ENCODE measurements around the gene IQCN. TPM values are rescaled to one million over a fixed set of nuclear protein-coding genes. Genes with fewer than 3 reads are reported as not detected.
A peak's percentile ranks its signal among the peaks of the same experiment; 100 is the strongest.

Gene IQCN
- total RNA-seq, 2 experiments from 2014 or later = 18.1 to 18.7 TPM

DNA sequence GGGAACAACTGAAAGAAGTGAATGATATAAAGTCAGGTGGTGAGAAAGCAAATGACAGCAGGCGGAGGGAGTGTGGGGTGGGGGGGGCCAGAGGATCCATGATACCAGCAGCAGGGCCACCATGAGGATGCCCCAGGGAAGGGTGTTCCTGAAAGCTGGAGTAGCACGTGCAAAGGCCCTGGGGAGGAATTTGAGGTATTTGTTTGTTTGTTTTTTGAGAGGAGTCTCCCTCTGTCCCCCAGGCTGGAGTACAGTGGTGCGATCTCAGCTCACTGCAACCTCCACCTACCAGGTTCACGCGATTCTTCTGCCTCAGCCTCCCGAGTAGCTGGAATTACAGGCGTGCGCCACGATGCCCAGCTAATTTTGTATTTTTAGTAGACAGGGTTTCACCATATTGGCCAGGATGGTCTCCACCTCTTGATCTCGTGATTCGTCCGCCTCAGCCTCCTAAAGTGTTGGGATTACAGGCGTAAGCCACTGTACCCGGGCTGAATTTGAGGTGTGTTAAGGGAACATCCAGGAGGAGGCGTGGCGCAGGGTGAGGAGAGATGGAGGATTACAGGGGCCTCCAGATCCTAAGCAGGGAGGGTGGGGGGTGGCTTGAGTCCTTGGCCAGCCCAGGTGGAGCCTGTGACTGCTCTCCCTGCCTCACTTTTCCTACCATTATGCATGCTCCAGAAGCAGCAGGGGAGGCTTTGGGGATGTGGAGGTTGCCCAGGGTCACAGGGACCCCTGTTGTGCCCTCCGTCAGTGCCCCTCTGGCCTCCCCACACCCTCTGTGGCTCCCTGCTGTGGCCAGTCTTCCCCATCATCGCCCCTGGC, 19.6 kb upstream of the IQCN start:
- DNase-seq = peak in 1 of 14 experiments; percentile 25
- ATAC-seq (ENCODE audit: poor library complexity) = no peak
- no peaks in the 10 kb centered on the region for H3K36me3 Mint-ChIP-seq (ENCODE audit: low read depth)
- ChIA-PET POLR2A (interaction anchor here (1.2 to 18.2 kb wide), 7 partner anchors 10 to 90 kb away, joined by 3 to 761 read pairs (median 9); partner anchors contain the start of genes JUND, LSM4 and RAB3A), CTCF (interaction anchor here (1.2 to 2.5 kb wide), 6 partner anchors 11 to 29 kb away, joined by 3 to 29 read pairs (median 6); partner anchors contain the start of genes JUND and LSM4)
- peak overlapping the region; percentile 91 for H3K27ac Mint-ChIP-seq
- H3K36me3 ChIP-seq (ENCODE audit: insufficient read depth, low read length) = no peaks in the 10 kb centered on the region
- H3K27me3 ChIP-seq (ENCODE audit: control insufficient read depth in 1 of 2, insufficient read depth in 2 of 2, low read length in 2 of 2) = no peaks in the 10 kb centered on the region
- TF ChIP-seq CTCF (IDR thresholded peaks at IDR 0.05) = no peak
- H3K9me3 Mint-ChIP-seq = no peaks in the 10 kb centered on the region
- intact Hi-C loops (cut with DNase I, micrococcal nuclease) = loop anchor here in 1 of 2 experiments (1.0 to 5.0 kb wide), 2 partner anchors 10 to 33 kb away; no protein-coding TSS in a partner anchor
- no peaks in the 10 kb centered on the region for H3K27me3 Mint-ChIP-seq
- peak overlapping the region; percentile 83 for H3K4me3 Mint-ChIP-seq
- H3K27ac ChIP-seq (ENCODE audit: low read depth in 1 of 2, low read length in 2 of 2) = peak overlapping the region; percentile 96 to 100
- peaks cover 64% of the 10 kb centered on the region for H3K4me1 ChIP-seq (ENCODE audit: insufficient read depth, low read length)
- no peaks in the 10 kb centered on the region for H3K9me3 ChIP-seq (ENCODE audit: control insufficient read depth in 1 of 2, insufficient read depth in 1 of 2, low read length in 2 of 2)
- H3K4me1 Mint-ChIP-seq (ENCODE audit: low read depth) = peaks cover 58% of the 10 kb centered on the region
- H3K4me3 ChIP-seq (ENCODE audit: low read length) = peak overlapping the region; percentile 91

DNA sequence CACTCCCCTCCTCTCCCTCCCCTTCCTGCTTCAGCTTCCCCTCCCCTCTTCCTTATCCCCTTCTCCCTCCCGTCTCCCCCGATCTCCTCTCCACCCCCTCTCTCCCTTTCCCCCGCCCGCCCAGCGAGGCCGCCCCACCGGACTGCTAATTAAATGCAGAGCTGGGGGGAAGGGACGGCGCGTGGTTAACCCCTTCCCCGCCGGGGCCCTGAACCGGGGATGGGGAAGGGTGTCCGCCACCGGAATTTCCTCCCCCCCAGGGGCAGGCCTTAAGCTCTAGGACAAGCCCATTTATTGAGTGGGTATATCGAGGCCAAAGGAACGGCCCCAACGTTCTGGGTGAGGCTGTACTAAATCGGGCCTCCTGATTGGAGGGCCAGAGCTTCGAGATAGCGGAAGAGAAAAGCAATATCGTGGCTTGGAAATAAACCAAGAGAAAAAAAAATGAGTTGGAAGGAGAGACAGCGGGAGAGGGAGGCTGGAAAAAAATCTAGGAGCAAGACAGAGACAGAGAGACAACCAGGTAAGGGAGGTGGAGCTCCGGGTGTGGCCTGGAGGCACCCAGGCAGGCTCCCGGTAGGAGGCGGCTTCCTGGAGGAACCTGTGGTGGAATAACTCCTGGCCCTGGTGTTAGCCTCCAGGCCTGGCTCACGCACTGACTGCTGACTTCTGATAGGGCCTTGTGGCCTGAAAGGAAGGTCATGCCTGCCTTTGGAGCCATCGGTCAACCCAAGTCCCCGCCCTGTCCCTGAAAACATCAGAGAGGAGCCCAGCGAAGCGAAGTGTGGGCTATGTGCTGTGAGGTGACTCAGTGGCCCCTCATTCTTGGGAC, 18.8 kb upstream of the IQCN start:
- DNase-seq (peak in 5 of 14 experiments; percentile 36 to 56 (median 43)), ATAC-seq (ENCODE audit: poor library complexity) (no peak)
- no peak for TF ChIP-seq CTCF (IDR thresholded peaks at IDR 0.05)
- intact Hi-C loops (cut with DNase I, micrococcal nuclease) = loop anchor here in 1 of 2 experiments (5.0 kb wide), 1 partner anchor 34 kb away; no protein-coding TSS in a partner anchor
- Histone ChIP-seq H3K4me3 (ENCODE audit: low read length) (peak overlapping the region; percentile 91), H3K4me1 (ENCODE audit: insufficient read depth, low read length) (peaks cover 65% of the 10 kb centered on the region), H3K9me3 (ENCODE audit: control insufficient read depth in 1 of 2, insufficient read depth in 1 of 2, low read length in 2 of 2) (no peaks in the 10 kb centered on the region), H3K27ac (ENCODE audit: low read depth in 1 of 2, low read length in 2 of 2) (peak overlapping the region; percentile 96 to 100), H3K27me3 (ENCODE audit: control insufficient read depth in 1 of 2, insufficient read depth in 2 of 2, low read length in 2 of 2) (no peaks in the 10 kb centered on the region), H3K36me3 (ENCODE audit: insufficient read depth, low read length) (no peaks in the 10 kb centered on the region)
- no peaks in the 10 kb centered on the region for H3K36me3 Mint-ChIP-seq (ENCODE audit: low read depth)
- H3K4me3 Mint-ChIP-seq = peak overlapping the region; percentile 79
- ChIA-PET POLR2A (interaction anchor here (0.8 to 18.2 kb wide), 8 partner anchors 10 to 1375 kb away, joined by 3 to 761 read pairs (median 8); partner anchors contain the start of genes JUND, LSM4 and RAB3A), CTCF (interaction anchor here (1.1 to 2.5 kb wide), 6 partner anchors 12 to 41 kb away, joined by 3 to 29 read pairs (median 6); partner anchors contain the start of genes JUND and LSM4)
- no peaks in the 10 kb centered on the region for H3K27me3 Mint-ChIP-seq
- H3K4me1 Mint-ChIP-seq (ENCODE audit: low read depth) = peaks cover 59% of the 10 kb centered on the region
- peak overlapping the region; percentile 91 for H3K27ac Mint-ChIP-seq
- no peaks in the 10 kb centered on the region for H3K9me3 Mint-ChIP-seq

DNA sequence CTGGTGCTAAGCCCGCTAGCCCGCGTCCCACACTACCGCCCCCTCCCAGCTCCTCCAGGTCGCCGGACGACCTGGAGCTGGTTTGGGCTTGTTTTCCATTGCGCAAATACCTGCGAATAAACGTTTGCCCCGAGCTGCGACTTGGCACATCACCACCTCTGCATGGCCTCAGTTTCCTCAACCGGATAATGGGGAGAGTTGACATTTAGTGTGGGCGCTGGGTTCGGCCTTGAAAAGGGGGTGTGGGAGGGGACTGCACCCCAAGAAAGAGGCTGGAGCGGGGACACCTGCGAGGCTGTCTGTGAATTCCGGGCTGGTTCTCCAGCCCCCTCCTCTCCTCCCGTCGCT, 18.2 kb upstream of the IQCN start:
- H3K4me1 ChIP-seq (ENCODE audit: insufficient read depth, low read length) = peaks cover 67% of the 10 kb centered on the region
- Mint-ChIP-seq H3K9me3 (no peaks in the 10 kb centered on the region), H3K36me3 (ENCODE audit: low read depth) (no peaks in the 10 kb centered on the region), H3K27me3 (no peaks in the 10 kb centered on the region), H3K4me3 (peak overlapping the region; percentile 79), H3K27ac (peak overlapping the region; percentile 91), H3K4me1 (ENCODE audit: low read depth) (peaks cover 59% of the 10 kb centered on the region)
- TF ChIP-seq CTCF (IDR thresholded peaks at IDR 0.05) = no peak
- intact Hi-C loops (cut with DNase I, micrococcal nuclease) = loop anchor here in 1 of 2 experiments (5.0 kb wide), 1 partner anchor 35 kb away; no protein-coding TSS in a partner anchor
- no peaks in the 10 kb centered on the region for H3K27me3 ChIP-seq (ENCODE audit: control insufficient read depth in 1 of 2, insufficient read depth in 2 of 2, low read length in 2 of 2)
- peak overlapping the region; percentile 91 for H3K4me3 ChIP-seq (ENCODE audit: low read length)
- CTCF ChIA-PET = interaction anchor here (1.1 to 2.5 kb wide), 6 partner anchors 11 to 40 kb away, joined by 3 to 29 read pairs (median 6); partner anchors contain the start of genes JUND and LSM4
- H3K9me3 ChIP-seq (ENCODE audit: control insufficient read depth in 1 of 2, insufficient read depth in 1 of 2, low read length in 2 of 2) = no peaks in the 10 kb centered on the region
- H3K27ac ChIP-seq (ENCODE audit: low read depth in 1 of 2, low read length in 2 of 2) = peak overlapping the region; percentile 96 to 100
- ATAC-seq (ENCODE audit: poor library complexity) = peak; percentile 0
- POLR2A ChIA-PET = interaction anchor here (0.8 to 18.2 kb wide), 8 partner anchors 11 to 1376 kb away, joined by 3 to 761 read pairs (median 8); partner anchors contain the start of genes JUND, LSM4 and RAB3A
- DNase-seq = peak in 1 of 14 experiments; percentile 22
- H3K36me3 ChIP-seq (ENCODE audit: insufficient read depth, low read length) = no peaks in the 10 kb centered on the region

All from CD4-positive, alpha-beta T cell (primary cell).